PC-3 (cell line): ENCODE measurements around the gene TMEM106B.

Source experiments
- CTCF ChIP-seq: fragments of 300-600 bp; sonication (generic); conservative IDR thresholded peaks from 2 replicates; pipeline ENCODE4 v1.5.1; 2017; ENCODE audit warnings: antibody characterized with exemption, low read depth, mild to moderate bottlenecking, low read length
- EZH2 ChIP-seq: fragments of 300-600 bp; sonication (generic); IDR thresholded peaks from one replicate; pipeline ENCODE4 v1.6.1; 2017; ENCODE audit warnings: antibody characterized with exemption, mild to moderate bottlenecking, low read length; ENCODE audit not compliant: unreplicated experiment

GRCh38 chr7:12194426-12194825 is 16.7 kb upstream of the TMEM106B start:
- TF ChIP-seq EZH2 (no peak), CTCF (no peak)
